Measurements from ENCODE around the gene TSPAN6.

The TSPAN6 gene

DNA sequence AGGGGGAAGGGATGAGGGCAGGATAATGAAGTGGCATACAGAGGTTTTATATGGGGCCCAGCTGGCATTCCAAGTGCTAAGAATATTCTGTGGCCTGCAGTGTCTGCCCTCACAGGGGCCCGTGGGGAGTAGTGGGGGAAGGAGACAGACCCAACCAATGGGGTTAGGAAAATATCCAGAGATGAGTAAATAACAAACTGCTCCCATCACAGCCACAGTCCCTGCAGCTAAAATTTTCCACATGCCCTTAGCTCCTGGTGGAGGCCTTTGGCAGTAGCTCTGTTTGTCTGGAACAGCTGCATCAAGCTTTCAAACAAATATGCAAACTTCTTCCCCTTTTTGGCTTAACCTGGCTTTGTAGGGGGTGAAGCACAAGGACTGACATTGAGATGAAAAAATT lies 10.5 kb upstream of the TSPAN6 start:
- DNase-seq: no peak

DNA sequence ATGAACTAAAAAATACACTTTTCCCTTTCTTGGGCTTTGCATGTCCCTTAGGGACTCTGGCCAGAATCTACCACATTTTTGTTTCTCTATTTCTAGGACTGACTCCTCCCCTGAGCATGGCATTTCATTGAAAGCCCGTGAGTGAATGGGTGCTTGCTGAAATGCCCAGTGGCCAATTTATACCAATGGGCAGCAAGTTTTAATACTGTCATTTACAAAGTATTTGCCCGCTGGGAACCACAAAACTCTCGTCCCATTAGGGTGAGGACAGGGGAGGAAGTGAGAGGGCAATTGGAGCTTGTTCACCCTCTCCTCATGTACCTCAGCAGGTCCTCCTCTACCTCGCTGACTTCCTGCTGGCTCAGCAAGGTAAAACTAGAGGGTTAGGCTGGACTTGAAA lies 8.5 kb upstream of the TSPAN6 start:
- no peak for DNase-seq

DNA sequence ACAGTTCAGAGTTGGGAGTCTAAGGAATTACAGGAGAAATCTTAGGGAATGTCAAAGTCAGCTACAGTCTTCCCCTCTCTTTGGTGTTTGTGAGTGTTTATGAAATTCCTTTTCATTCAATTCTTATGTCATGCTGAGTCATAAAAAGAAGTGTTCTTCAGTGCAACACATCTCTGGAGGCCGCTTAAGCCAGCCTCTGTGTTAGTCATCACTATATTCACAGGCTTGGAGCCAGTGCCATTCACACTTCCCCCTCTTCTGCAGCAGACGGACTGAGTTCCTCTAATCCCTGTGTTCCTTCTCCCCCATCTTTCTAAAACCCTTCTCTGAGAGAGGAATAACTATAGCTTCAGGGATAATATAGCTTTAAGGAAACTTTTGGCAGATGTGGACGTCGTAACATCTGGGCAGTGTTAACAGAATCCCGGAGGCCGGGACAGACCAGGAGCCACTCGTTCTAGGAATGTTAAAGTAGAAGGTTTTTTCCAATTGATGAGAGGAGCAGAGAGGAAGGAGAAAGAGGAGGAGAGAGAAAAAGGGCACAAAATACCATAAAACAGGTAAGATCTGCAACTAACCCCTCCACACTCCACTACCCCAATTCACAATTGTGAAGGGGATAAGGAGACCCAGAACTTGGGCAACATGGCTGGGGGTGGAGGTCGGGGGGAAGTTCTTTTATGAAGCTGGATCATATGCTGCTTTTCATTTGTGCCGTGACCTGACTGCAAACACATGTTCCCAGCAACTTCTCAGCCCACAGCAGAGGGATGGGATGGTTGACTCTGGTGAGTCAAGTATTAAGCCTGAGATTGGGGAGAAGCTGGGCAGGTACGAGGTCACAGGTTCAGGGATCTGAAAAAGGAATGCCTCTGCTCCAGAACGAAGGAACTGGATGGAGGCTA lies 7.6 kb upstream of the TSPAN6 start, which contains the start of gene SRPX2:
SRPX2 (plus strand) TSS at position 244 of the 905 bp plus-strand sequence. CDS start 2,124 bp downstream, outside the sequence.
- DNase-seq: no peak

DNA sequence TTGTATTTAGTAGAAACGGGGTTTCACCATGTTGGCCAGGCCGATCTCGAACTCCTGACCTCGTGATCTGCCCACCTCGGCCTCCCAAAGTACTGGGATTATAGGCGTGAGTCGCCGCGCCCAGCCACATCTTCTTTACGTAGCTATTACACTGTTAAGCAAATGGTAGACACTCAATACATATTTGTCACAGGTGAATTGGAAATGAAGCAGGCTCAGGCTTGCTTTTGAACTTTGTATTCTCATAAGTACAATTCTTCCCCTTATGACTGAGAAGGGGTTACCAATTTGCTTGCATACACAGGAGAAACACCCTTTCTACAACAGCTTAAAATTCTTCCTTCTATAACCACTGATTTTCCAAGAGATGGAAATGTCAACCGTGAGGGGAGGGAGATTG lies 6.6 kb upstream of the TSPAN6 start:
- no peak for DNase-seq

DNA sequence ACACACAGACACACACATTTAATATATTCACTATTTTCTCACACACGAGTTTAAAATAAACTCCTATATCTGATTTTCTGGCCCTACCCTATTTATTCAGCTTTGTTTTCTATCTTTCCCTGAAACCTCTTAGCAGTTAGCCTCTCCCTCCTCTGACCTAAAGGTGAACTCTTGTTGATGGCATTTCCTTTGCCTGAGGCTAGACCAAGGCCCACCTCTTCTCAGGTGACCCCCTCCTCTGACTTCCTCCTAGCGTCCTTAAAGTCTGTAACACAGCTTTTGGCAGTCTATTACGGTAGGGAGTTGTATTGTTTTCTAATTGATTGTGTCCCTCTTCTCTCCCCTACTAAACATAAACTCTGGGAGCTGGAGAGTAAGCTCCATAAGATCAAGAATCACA lies 5.7 kb upstream of the TSPAN6 start:
- DNase-seq: no peak

DNA sequence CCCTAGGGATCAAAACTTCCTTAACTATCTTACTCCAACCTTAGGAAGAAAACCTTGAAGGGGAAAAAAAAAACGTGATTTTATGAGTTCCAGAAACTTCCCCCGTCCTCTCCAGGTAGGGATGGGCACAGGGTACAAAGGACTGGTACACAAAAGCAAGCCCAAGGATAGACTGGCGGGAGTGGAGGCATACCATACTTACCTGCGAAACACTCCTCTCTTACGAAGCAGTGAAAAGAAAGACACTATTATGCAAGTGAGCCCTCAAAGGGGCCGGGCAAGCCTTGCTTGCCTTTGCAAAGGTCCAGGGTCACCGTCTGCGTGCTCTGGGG lies 651 bp downstream of the TSPAN6 start:
- no peak for DNase-seq

DNA sequence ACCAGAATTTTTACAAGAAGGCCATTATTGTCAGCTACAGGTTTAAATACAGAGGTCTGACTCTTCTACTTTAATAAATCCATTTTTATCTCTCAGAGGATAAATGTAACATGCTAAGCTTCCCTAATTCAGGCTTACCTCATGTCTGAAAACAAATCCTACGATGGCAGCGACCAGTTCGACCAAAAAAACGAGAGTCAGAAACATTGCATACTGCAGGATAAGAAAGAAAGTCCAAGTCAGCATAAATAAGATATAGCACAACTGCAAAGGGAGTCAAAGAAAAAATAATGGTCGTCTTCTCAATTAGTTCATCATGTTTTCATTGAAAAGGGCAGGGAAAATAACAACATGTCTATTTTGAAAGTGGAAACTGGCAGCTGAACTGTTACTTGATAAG lies 1.6 kb downstream of the TSPAN6 start:
- DNase-seq: no peak

DNA sequence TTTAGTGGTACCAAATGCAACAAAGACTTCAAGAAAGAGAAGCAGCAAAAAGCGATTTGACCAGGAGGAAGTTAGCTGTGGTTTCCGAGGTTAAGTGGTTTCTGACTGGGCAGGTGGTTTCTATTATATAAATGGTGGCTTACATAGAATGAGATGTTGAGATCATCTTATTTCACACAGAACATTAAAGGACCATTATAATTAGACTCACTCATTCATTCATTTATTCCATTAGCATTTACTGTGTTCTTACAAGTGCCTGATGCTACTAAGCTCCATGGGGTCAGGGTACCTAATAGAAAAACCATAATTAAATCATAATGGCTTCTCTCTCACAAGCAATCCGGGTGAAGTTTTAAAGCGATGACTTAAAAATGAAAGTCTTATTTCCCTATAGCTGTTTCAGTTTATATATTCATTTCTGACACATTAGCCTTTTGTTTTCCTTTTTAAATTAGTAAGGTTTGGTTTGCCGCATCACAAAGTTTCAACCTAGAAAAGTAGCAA lies 10.6 kb downstream of the TSPAN6 start:
- no peak for DNase-seq

DNA sequence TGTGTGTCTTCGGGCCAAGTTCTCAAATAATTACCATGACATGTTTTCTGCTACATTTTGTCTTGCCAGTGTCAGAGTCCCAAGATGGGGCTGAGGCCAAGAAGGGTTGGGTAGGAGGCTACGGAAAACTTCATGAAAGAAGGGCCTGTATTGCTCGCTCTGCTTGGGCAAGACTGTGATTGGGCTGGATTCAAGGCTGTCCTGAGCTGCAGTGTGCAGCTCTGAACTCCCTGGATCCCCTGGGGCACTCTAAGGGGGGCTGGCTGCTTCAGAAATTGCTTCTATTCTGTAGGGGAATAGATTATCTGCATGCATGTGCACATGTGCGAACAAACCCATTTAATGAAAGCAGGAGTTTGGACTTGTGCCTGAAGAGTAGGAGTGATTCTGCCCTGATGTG lies 13.6 kb downstream of the TSPAN6 start:
- no peak for DNase-seq

DNA sequence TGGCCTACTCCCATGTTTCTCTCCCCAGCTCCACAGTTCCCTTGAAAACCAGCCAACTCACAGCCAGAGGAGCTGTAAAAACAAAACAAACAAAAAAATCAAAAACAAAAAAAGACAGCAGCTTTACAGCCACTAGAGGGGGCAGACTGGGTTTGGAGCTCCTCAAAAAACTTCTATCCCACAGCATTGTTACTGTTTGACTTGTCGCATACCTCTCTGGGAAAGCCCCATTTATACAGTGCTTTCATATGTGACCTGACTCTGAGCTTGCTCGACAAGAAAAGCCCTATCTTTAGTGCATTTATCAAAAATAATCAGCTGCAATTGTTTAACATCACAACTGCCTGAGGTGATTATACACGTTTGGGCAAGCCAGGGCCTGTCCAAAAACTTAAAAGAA lies 21.6 kb downstream of the TSPAN6 start:
- no peak for DNase-seq

DNA sequence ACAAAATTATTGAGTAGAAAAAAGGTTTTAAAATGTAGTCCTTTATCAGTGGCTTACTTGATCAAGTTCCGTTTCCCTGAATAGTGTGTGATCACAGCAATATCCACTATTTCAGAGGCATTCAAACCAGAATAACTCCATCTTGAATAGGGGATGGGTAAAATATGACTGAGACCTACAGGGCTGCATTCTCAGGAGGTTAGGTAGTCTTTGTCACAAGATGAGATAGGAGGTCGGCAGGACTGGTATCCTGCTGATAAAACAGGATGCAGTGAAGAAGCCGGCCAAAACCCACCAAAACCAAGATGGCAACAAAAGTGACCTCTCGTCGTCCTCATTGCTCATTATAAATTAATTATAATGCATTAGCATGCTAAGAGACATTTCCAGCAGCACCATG lies 24.7 kb downstream of the TSPAN6 start:
- DNase-seq: no peak

DNA sequence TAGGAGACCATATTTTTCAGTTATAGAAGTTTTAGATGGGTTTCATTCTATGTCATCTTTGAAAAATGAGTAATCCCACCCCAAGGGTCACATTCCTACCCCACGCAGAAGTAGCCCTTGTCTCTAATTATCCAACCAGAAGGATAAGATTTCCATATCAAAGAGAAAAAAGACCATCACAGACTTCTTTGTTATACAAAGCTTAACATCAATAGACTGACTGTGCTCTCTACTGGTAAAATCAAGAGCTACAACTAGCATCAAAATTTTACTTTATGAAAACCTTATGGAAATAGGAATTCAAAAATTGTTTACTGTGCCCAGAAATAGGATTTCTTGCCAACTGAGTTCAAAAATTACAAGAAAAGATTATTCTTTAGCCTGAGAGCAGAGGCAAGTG lies 27.0 kb downstream of the TSPAN6 start:
- no peak for DNase-seq

DNA sequence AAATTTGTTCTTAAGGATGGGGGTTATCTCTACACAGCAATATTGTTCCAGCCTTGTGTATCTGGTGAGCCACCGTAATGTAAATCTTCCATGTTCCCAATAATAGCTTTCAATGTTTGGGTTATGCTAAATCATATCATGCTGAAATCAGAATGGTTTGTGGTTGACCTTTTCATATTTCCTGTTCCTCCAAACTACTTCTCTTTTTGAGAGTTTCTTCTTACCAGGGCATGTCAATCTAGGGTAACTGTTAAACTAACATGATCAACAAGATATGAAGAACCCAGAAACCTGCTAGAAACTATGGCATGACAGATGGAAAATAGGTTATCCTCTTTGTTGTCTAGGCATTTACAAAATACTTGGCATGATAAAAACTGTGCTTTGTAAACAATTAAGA lies 29.9 kb downstream of the TSPAN6 start:
- DNase-seq: no peak

DNA sequence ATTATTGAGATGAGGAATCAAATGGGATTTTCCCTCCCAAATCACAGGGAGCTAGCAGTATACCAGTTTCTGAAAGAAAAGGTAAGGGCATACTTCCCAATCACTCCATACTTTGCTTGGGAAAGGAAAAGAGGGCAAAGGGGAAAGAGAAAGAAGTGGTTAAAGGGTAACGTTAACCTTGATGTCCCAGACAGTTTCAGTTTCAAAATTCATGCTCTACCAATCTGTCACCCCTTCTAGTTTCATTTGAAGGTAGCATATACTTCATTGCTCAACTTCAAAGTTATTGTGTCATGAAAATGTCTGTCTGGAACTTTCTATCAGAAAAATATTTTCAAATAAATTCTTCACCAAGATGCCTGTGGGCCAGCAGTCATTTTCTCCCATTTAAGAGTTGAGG lies 35.8 kb downstream of the TSPAN6 start:
- DNase-seq: no peak

DNA sequence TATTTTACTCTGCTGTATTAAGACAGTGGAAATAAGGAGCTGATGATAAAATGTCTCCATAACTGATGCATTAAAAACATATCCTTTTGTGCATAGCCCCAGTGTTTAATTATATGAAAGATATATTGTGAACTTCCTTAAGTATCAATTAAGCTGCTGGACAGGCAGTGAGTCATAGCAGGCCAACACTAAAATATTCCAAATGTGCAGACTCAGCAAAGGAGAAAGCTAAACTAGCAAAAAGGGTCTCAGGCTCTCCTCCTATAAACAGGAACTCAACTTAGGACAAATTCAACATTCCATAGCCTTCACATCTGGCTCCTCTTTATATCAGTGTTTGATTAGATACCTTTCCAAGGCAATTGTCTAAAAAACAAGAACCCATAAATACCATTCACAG lies 36.3 kb downstream of the TSPAN6 start:
- DNase-seq: no peak

DNA sequence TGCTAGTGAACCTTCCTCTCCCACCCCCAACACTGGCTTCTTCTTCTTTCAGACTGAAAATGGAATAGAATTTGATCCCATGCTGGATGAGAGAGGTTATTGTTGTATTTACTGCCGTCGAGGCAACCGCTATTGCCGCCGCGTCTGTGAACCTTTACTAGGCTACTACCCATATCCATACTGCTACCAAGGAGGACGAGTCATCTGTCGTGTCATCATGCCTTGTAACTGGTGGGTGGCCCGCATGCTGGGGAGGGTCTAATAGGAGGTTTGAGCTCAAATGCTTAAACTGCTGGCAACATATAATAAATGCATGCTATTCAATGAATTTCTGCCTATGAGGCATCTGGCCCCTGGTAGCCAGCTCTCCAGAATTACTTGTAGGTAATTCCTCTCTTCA lies 37.1 kb downstream of the TSPAN6 start:
- DNase-seq: no peak

DNA sequence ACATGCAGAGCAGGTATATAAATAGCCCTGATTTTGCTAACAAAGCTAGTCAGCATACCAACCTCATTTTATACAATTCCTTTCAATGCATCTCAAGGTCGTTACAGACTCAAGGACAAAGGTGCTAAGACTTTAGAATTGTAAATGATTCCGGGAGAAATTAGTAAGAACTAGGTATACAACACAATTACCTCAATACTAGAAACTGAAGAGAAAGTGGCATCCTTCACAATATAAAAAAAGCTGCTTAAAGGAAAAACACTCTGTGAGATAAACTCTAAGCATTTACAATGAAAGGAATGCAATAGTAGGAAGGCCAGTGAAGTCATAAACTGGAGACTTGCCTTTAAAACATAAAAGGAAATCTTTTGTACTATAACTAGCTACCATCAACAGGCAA lies 40.0 kb downstream of the TSPAN6 start:
- DNase-seq: no peak

DNA sequence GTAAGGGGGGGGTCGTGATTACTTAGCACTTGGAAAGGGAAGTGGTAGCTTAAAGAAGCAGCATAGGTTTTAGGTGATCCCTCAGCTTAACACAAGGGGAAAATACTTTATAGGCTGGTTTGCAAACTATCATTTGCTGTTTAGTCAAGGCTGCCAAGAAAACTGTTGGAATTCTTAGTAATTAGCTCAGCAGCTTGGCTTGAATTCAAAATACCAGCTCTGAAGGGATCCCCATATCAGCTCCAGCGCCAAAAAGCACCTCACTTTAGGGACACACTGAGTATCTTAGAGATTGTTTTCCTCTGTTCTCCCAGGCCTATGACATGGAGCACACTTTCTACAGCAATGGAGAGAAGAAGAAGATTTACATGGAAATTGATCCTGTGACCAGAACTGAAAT lies 43.0 kb downstream of the TSPAN6 start:
- DNase-seq: no peak

DNA sequence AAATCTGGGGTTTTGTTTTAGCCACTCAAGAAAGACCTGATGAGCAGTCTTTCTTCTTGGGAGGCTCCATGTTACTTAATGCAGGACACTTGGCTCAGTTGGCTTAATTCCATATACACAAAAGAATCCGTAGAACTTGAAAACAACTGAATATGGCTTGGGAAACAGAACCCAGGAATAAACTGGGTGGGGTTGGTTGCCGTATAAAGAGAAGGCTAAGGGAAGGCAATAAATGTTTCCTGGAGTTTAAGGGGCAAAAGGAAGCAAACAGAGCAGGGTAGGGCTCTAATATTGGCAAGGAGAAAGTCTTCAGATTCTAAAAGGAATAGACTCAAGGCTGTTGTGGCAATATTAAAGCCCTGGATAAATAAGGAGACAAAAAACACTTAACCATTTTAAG lies 43.5 kb downstream of the TSPAN6 start:
- DNase-seq: no peak

DNA sequence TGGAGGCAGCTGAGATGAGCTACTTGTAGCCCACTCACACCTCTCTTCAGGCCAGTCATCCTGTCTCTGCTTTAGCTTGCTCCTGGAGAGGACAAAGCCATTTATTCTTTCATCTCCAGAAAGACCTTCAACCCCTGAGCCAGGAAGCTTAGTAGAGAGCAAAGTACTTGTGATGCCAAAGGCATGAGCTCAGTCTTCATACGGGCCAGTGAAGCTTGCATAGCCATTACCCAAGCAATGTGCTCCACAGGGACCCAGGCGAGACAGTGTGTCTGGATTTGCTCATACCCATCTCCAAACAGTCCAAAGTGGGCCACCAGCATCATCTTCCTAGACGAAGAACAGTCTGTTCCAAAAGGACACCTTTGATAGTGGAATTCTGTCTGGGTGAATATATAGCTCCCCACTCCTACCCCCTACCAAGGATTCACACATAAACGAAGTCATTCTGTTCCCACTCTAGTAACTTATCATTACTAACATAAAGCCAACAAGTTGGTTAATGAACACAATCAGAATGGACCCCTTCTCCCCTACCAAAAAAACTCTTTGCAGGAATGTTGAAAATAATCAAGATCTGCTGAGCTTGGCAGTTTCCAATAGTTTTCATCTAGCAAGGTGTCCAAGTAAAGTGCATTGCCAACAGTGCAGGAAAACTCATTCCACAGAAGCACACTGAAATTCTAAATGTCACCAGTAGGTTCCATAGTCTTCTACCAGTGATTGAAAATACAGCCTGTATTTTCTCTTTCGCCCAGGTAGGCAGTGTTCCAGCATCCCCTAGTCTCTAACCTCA lies 45.2 kb downstream of the TSPAN6 start:
- DNase-seq: no peak

DNA sequence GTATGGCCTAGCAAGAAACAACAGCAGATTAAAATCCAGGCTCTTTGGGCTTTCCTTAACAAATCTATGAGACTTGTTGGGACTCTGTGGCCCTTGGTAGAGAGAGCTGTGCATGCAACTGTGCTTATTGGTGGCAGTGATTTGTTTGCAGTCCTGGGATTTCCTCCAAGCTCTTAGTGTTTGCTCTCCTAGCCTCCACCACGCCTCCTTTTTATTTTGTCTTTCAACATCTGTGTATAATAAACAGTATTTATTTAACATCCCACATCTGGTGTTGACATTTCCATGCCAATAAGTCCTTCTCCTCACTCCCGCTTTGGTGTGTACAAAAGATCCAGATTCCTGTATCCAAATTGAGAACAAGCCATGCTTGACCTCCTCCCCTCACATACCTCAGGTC lies 48.7 kb downstream of the TSPAN6 start:
- no peak for DNase-seq

DNA sequence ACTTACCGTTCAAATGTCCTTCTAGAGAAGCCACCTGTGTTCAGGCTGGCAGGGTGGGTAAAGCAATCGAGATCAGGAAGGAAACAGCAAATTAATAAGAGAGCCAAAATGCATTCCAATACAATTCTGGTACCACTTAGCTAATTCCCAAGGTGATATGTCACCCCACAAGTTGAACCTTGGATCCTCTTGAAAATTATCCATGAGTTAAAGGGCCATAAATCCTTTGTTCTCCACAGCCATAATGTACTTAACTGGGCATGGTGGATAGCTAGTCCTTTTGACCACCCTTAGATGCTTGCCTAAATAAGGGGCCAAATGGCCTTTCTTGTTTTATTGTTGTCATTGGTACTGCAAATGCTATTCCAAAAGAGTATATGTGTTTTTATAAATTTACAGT lies 49.9 kb downstream of the TSPAN6 start:
- DNase-seq: no peak

DNA sequence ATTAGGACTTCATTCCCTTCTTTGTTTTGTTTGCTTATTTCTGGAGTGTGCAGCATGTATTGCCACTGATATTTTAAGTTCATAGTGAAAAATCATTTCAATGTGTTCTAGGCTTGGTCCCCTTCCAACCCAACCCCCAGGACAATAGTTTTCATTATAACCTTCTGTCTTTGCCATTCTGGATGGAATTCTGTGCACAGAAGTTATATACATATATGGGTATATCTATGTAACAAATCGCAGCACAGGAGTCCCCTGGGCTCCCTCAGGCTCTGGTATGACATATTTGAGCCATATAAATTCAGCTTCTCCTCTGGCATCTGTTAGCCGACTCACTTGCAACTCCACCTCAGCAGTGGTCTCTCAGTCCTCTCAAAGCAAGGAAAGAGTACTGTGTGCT lies 52.0 kb downstream of the TSPAN6 start, which contains the start of gene TNMD:
TNMD (plus strand) TSS at position 326 of the 400 bp plus-strand sequence. CDS start 83 bp downstream, outside the sequence.
- DNase-seq: no peak
